Activated CD8-positive, alpha-beta memory T cell treated with anti-CD3 and anti-CD28 coated beads for 4 hours (primary cell): ENCODE data around the gene ERFE.
"Not testable (repeated sequence)": the region's sequence is repeated elsewhere in the genome, so short reads cannot be mapped to it uniquely, and the experiment has no call there.

Experiments
- DNase-seq, 2 donors: peaks; one replicate each; pipeline ENCODE4 v3.0.0-alpha.2; 2020; ENCODE audit warnings: low read depth in 2 of 2

The ERFE gene

GRCh38 chr2:238158509-238159070 lies at the start of gene ERFE:
Gene ERFE, plus strand, starts transcription at chr2:238158970. Its CDS starts 38 bp downstream, at chr2:238159008.
- peak in 1 of 2 donors; percentile 14 for DNase-seq

- no peak for DNase-seq
Measured at GRCh38 chr2:238113611-238114010, 45.2 kb upstream of the ERFE start.

GRCh38 chr2:238114331-238114841 lies 44.4 kb upstream of the ERFE start:
- DNase-seq, result no peak

DNA sequence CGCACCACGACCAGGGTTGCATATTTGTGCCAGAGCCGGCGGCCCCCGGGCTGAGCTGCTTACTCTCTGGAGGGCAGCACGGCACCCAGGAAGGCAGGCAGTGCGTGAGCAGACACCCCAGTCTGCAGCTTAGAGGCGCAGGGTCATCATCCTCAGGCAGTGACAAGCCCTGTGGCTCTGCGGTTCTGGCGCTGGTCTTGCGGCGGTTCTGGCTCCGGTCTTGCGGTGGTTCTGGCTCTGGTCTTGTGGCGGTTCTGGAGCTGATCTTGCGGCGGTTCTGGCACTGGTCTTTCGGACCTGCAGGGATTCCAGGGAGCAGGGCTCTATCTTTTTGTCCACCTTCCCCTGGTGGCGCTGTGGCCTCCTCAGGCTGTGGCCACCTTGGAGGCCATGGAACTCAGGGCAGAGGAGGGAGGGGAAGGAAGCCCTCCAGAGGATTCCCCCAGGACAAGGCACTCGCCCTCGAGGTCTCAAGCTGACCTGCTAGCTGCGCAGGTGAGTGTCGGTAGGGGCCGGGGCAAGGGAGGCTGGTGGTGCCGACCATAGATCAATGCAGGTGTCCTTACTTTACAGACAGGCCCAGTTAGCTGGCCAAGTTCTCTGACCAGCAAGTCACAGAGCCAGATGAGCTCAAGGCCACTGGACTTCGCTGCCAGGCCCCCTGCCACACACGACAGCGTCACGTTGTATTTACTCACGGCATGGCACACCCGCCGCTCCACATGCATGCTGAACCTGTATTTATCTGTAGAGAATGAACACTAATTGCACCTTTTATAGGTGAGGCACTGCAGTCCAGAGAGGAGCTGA lies 43.7 kb upstream of the ERFE start:
- no peak for DNase-seq

DNA sequence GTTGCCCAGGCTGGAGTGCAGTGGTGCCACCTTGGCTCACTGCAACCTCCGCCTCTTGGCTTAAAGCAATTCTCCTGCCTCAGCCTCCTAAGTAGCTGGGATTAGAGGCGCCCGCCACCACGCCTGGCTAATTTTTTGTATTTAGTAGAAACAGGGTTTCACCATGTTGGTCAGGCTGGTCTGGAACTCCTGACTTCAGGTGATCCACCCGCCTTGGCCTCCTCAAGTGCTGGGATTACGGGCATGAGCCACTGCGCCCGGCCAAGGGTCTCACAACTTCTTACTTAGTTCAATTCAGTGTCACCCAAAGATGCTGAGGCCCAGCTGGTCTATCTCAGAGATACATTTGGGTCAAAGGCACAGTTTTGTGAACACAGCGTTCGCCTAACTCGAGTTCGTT lies 43.1 kb upstream of the ERFE start:
- not testable (repeated sequence) for DNase-seq

- no peak for DNase-seq
Measured at GRCh38 chr2:238116298-238117198, 42.2 kb upstream of the ERFE start.

- DNase-seq, result no peak
Measured at GRCh38 chr2:238117199-238118154, 41.3 kb upstream of the ERFE start.

- no peak for DNase-seq
Measured at GRCh38 chr2:238119756-238120462, 38.9 kb upstream of the ERFE start.

DNA sequence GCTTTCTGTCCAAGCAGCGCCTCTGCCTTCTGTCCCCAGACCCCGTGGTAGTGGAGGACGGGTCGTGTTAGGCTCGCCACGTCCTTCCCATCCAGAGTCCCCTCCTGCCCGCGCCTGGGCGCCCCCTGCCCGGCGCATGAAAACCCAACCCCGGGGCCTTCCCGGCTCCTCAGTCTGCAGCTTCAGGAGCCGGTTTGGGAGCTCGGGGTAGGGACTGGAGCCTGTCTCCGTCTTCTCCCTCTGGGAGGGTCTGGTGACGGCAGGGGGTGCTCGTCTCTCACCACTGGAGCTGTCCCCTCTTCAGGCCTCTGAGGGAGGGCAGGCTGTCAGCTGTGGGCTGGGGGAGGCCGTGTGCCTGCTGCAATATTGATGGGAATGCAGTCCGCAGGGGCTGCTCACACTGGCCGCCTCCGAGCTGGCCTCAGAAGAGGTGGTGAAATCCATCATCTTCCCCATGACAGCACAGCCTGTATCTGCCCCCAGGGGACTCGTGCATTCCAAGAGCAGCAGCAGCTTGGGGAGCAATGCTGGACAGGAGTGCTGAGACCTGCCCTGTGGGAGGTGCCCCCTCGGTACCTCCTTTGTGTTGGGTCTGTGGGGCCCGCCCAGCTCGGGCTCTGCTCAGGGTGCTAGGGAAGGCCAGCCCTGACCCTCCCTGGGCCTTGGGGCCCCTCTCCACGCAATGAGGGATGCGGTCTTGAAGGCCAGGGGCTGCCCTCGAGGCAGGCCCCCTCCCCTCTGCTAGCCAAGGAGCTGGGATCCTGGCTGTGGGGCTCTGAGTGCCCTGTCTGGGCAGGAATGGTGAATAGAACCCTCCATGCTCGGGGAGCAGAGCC lies 38.1 kb upstream of the ERFE start:
- no peak for DNase-seq

DNA sequence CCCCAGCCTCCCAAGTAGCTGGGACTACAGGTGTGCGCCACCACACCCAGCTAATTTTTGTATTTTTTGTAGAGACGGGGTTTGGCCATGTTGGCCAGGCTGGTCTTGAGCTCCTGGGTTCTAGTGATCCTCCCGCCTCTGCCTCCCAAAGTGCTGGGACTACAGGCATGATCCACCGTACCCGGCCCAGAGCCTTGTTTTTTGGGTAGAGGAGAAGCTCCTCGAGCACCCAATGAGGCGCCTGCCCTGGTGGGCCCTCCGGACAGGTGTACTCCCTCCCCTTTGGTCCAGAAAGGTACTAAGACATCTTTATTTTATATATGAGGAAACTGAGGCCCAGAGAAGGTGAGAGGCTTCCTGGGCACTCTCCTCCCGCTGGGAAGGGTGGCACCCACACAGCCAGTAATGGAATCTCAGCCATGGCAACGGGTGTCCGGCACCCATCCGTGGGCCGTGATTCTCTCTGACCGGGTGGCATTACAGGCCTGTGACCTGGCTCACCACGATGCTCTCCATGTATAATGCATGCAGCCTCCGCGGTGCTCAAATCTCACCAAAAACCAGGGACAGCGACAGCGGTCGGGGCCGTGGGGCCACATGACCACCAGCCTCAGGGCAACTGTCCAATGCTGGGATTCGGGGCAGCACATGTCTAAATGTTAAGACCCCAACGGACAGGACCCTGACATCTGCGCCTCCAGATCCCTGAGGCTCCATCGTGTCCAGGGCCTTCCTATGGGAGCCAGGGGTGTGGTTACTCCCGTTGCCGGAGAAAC lies 37.1 kb upstream of the ERFE start:
- no peak for DNase-seq

DNA sequence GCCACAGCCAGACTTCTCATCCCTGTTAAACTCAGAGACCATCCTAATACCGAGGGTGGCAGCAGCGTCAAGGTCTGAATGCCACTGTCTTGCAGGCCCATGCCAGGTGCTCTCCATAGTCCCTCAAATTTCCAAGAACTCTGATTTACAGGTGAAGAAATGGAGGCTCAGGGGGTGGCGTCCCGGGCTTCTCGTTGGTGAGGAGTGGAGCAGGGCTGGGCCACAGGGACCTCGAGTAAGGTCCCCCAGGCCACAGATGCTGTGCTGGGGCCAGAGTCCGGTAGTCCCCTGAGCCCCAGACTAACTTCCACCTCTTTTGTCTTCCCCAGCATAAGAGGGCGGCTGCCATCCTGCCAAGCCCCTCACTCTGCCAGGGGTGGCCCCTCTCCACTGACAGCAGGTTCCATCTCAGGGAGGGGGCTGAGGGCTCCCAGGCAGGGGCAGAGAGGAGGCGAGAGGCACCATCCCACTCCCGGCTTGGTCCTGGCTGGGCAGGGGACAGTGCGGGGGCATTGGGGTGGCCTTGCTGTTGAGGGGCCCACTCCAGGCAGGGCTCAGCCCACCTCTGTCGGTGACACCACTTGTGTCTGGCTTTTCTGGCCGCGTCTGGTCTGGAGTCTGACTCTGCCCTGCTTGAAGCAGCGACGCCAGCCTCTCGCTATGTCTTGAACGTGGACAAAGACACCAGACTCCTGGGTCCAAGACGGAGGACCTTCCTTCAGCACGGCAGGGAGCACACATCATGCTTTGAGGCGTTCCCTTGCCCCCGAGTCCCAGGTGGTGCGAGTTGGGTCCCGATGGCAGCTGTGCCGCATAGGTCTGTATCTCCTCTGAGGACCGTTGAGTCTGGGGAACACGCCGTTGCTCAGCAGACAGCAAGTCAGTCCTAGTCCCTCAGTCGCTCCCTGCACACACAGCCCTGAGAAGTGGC lies 36.2 kb upstream of the ERFE start:
- DNase-seq, result no peak

DNA sequence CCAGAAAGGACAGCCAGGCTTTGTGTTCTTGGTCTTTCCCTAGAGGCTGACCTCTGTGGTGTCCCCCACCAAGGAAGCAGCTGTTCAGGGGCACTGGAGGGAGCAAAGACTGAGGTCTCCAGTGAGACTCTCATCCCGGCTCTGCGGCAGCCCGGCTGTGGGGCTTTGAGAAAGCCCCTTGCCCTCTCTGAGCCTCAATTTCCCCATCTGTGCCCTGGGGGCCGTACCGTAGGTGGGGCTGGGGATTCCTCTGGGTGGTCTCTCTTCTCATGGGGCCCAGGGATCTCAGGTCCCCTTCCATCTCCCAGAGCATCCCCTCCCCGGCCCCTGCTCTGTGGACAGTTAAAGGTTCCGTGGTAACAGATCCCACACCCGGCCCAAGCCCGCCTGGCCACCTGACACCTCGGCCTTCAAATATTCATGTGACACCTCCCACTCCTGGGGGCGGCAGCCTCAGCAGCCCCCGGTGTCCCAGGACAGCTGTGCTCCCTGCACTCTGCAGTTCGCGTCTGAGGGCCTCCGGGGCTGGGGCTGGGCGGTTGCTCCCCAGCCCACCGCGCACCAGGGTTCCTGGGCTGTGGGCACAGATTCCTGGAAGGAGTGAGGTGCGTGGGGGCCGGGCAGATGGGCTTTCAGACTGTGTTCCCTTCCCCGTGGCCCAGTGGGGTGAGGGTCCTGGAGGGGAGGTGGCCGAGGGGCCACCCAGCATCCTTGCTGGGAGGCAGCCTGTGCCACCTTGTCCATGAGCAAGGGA lies 35.4 kb upstream of the ERFE start:
- no peak for DNase-seq

GRCh38 chr2:238123991-238124470 lies 34.7 kb upstream of the ERFE start:
- DNase-seq, result no peak

DNA sequence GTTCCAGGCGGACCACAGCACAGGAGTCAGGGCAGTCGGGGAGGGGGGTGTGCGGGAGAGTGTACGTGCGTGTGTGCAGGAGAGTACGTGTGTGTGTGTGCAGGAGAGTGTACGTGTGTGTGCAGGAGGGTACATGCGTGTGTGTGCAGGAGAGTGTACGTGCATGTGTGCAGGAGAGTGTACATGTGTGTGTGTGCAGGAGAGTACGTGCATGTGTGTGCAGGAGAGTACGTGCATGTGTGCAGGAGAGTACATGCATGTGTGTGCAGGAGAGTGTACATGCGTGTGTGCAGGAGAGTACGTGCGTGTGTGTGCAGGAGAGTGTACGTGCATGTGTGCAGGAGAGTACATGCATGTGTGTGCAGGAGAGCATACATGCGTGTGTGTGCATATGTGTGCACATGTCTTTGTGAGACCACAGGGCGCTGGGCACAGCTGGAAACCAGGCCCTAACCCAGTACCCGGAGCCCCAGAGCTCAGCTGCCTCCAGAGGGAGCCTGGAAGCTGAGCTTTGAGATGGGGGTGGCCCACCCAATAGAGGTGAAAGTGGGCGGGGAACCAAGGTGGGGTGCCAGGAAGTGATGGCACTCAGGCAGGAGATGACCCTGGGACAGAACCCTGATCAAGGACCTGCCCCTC lies 34.2 kb upstream of the ERFE start:
- no peak for DNase-seq

GRCh38 chr2:238125127-238125885 lies 33.5 kb upstream of the ERFE start:
- DNase-seq, result no peak
